Keratinocyte (primary cell): Measurements from ENCODE around the gene PKP2. TPM values are rescaled to one million over a fixed set of nuclear protein-coding genes. Genes with fewer than 3 reads are reported as not detected.

Source experiments
- DNase-seq: peaks from one replicate; pipeline ENCODE4 v3.0.0-alpha.2; 2011; ENCODE audit warnings: low read depth, missing footprints, low spot score
- FAIRE-seq: peaks from 2 replicates; lab custom pipeline; 2011; peaks lifted over from hg19 to GRCh38; lab: Jason Lieb, UNC
- H2AFZ ChIP-seq: 2 replicates; pipeline ENCODE4 v1.6.0; 2012; ENCODE audit warnings: low read length, control low read depth, inconsistent platforms; ENCODE audit not compliant: control insufficient read depth
- H3K27ac ChIP-seq: 2 replicates; pipeline ENCODE4 v1.5.1; 2011; ENCODE audit warnings: low read length; ENCODE audit not compliant: control insufficient read depth, insufficient read depth
- H3K27me3 ChIP-seq: 3 replicates; pipeline ENCODE4 v1.6.0; 2011; ENCODE audit warnings: low read length; ENCODE audit not compliant: control insufficient read depth, insufficient read depth; ENCODE audit errors: extremely low read depth
- H3K36me3 ChIP-seq, 2 experiments: 2 replicates in 1 of 2; 3 replicates in 1 of 2; pipeline ENCODE4 v1.5.1; 2011; ENCODE audit warnings: low read length in 2 of 2, mild to moderate bottlenecking in 1 of 2; ENCODE audit not compliant: control insufficient read depth in 2 of 2, insufficient read depth in 2 of 2; ENCODE audit errors: extremely low read depth in 1 of 2
- H3K4me1 ChIP-seq: 3 replicates; pipeline ENCODE4 v1.5.1; 2011; ENCODE audit warnings: low read length; ENCODE audit not compliant: control insufficient read depth, insufficient read depth; ENCODE audit errors: extremely low read depth
- H3K4me2 ChIP-seq: 3 replicates; pipeline ENCODE4 v1.6.0; 2011; ENCODE audit warnings: low read depth, low read length; ENCODE audit not compliant: control insufficient read depth, insufficient read depth; ENCODE audit errors: extremely low read depth
- H3K4me3 ChIP-seq, 3 experiments: fragments of 200-600 bp in 1 of 3; sonication (generic) in 1 of 3; 2 replicates in 2 of 3; 3 replicates in 1 of 3; pipeline ENCODE4 v1.5.1; 2011 to 2016; ENCODE audit warnings: low read length in 3 of 3, mild to moderate bottlenecking in 3 of 3, control low read depth in 2 of 3, inconsistent platforms in 1 of 3, low read depth in 1 of 3, mixed read lengths in 1 of 3, mixed run types in 1 of 3, moderate library complexity in 1 of 3; ENCODE audit not compliant: control insufficient read depth in 2 of 3, insufficient read depth in 2 of 3; ENCODE audit errors: extremely low read depth in 1 of 3
- H3K79me2 ChIP-seq: 2 replicates; pipeline ENCODE4 v1.6.0; 2012; ENCODE audit warnings: low read length; ENCODE audit not compliant: control insufficient read depth, insufficient read depth
- H3K9ac ChIP-seq: 3 replicates; pipeline ENCODE4 v1.6.0; 2011; ENCODE audit warnings: low read length; ENCODE audit not compliant: control insufficient read depth, insufficient read depth; ENCODE audit errors: extremely low read depth
- H3K9me1 ChIP-seq: 3 replicates; pipeline ENCODE4 v1.6.0; 2011; ENCODE audit warnings: low read length; ENCODE audit not compliant: control insufficient read depth, insufficient read depth; ENCODE audit errors: extremely low read depth
- H3K9me3 ChIP-seq: 2 replicates; pipeline ENCODE4 v1.5.1; 2012; ENCODE audit warnings: low read depth, low read length; ENCODE audit not compliant: control insufficient read depth
- H4K20me1 ChIP-seq: 3 replicates; pipeline ENCODE4 v1.6.0; 2011; ENCODE audit warnings: low read length; ENCODE audit not compliant: control insufficient read depth, insufficient read depth; ENCODE audit errors: extremely low read depth
- EZH2 ChIP-seq: IDR thresholded peaks from one replicate; pipeline ENCODE4 v1.6.1; 2012; ENCODE audit warnings: inconsistent platforms, mild to moderate bottlenecking, low read length, moderate library complexity
- dilution Hi-C: fragments of 300-500 bp; cut with MboI; formaldehyde crosslinking; loops from one replicate; pipeline ENCODE4 v1.7.0; 2020; ENCODE audit warnings: low sequenced_read_pairs; ENCODE audit not compliant: extremely low pct_ligation_motif_present
- polyA plus RNA-seq, 5 experiments: library from polyadenylated mRNA; depleted of rRNA in 3 of 5; stranded (reverse) in 3 of 5; stranded (forward) in 1 of 5; unstranded in 1 of 5; fragments of >200 nt; gene quantifications; 1 replicate in 1 of 5; 2 replicates in 3 of 5; 3 replicates in 1 of 5; pipeline versions ENCODE4 v1.2.1 to v1.2.3, GENCODE V29; 2011 to 2012; ENCODE audit warnings: missing spikeins in 2 of 5, low read depth in 1 of 5, low replicate concordance in 1 of 5
- TF ChIP-seq, protein P1 (sequence below), 3 experiments: IDR thresholded peaks in 1 of 3; conservative IDR thresholded peaks in 1 of 3; optimal IDR thresholded peaks in 1 of 3; 2 replicates in 2 of 3; 3 replicates in 1 of 3; pipeline versions ENCODE3 to v1.5.1; 2011; ENCODE audit warnings: low read length in 3 of 3, mild to moderate bottlenecking in 3 of 3, moderate library complexity in 2 of 3, control low read depth in 1 of 3, inconsistent platforms in 1 of 3; ENCODE audit not compliant: insufficient read depth in 2 of 3; ENCODE audit errors: extremely low read depth in 1 of 3

Gene PKP2
- polyA plus RNA-seq, 1 donor (not counting 4 experiments of a cell fraction or from before 2014, with no cell fraction given): 50.4 TPM

GRCh38 chr12:32891526-32891925, 5.1 kb downstream of the PKP2 start:
- Histone ChIP-seq H3K4me2 (peak overlapping the region; percentile 94), H3K9ac (peak overlapping the region; percentile 57)

GRCh38 chr12:32889011-32889760, 7.4 kb downstream of the PKP2 start:
- H3K9ac ChIP-seq: no peak overlapping the region
- H3K36me3 ChIP-seq: peaks cover under 1 to 4% of the 10 kb centered on the region in 2 experiments
- no peaks in the 10 kb centered on the region for H4K20me1 ChIP-seq
- no peak overlapping the region for H2AFZ ChIP-seq
- H3K4me2 ChIP-seq: peak overlapping the region; percentile 52
- peaks cover 42% of the 10 kb centered on the region for H3K4me1 ChIP-seq
- H3K4me3 ChIP-seq: no peak overlapping the region
- no peaks in the 10 kb centered on the region for H3K9me3 ChIP-seq
- H3K79me2 ChIP-seq: peaks cover 87% of the 10 kb centered on the region
- dilution Hi-C loops: no loop called here
- TF ChIP-seq EZH2: no peak
- TF ChIP-seq, protein P1, sequence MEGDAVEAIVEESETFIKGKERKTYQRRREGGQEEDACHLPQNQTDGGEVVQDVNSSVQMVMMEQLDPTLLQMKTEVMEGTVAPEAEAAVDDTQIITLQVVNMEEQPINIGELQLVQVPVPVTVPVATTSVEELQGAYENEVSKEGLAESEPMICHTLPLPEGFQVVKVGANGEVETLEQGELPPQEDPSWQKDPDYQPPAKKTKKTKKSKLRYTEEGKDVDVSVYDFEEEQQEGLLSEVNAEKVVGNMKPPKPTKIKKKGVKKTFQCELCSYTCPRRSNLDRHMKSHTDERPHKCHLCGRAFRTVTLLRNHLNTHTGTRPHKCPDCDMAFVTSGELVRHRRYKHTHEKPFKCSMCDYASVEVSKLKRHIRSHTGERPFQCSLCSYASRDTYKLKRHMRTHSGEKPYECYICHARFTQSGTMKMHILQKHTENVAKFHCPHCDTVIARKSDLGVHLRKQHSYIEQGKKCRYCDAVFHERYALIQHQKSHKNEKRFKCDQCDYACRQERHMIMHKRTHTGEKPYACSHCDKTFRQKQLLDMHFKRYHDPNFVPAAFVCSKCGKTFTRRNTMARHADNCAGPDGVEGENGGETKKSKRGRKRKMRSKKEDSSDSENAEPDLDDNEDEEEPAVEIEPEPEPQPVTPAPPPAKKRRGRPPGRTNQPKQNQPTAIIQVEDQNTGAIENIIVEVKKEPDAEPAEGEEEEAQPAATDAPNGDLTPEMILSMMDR (optimal IDR thresholded peaks at IDR 0.05 in 1 of 3, IDR thresholded peaks at IDR 0.05 in 1 of 3, conservative IDR thresholded peaks at IDR 0.05 in 1 of 3; ENCODE audit: extremely low read depth in 1 of 3, insufficient read depth in 2 of 3, low read length in 3 of 3): no peak
- no peaks in the 10 kb centered on the region for H3K27me3 ChIP-seq
- no peaks in the 10 kb centered on the region for H3K9me1 ChIP-seq
- DNase-seq (no peak), FAIRE-seq (peak; percentile 86)
- H3K27ac ChIP-seq: peak overlapping the region; percentile 33

More at GRCh38 chr12:32891526-32891925, 5.1 kb downstream of the PKP2 start:
- FAIRE-seq: no peak
- Histone ChIP-seq H3K9me3 (no peaks in the 10 kb centered on the region), H3K79me2 (peaks cover 88% of the 10 kb centered on the region), H3K9me1 (no peaks in the 10 kb centered on the region), H3K27ac (peak overlapping the region; percentile 84), H3K36me3 (peaks cover 0 to 4% of the 10 kb centered on the region in 2 experiments), H3K4me3 (peak overlapping the region in 2 of 3 experiments; percentile 46), H2AFZ (peak overlapping the region; percentile 64), H4K20me1 (no peaks in the 10 kb centered on the region), H3K27me3 (no peaks in the 10 kb centered on the region), H3K4me1 (peaks cover 49% of the 10 kb centered on the region)
- TF ChIP-seq EZH2: no peak
- TF ChIP-seq, protein P1 (optimal IDR thresholded peaks at IDR 0.05 in 1 of 3, IDR thresholded peaks at IDR 0.05 in 1 of 3, conservative IDR thresholded peaks at IDR 0.05 in 1 of 3; ENCODE audit: extremely low read depth in 1 of 3, insufficient read depth in 2 of 3, low read length in 3 of 3): no peak
- no peak for DNase-seq
- dilution Hi-C loops: no loop called here
